Fibroblast of the aortic adventitia (primary cell): ENCODE measurements around the gene FBLN2. TPM values are rescaled to one million over a fixed set of nuclear protein-coding genes. Genes with fewer than 3 reads are reported as not detected.
A peak's percentile ranks its signal among the peaks of the same experiment; 100 is the strongest.

Experiments
- DNase-seq: peaks from one replicate; pipeline ENCODE4 v3.0.0-alpha.2; 2010; ENCODE audit warnings: low read depth
- H3K4me3 ChIP-seq: 2 replicates; pipeline ENCODE4 v1.5.1; 2011; ENCODE audit warnings: low read depth, mild to moderate bottlenecking, control low read depth, low read length, moderate library complexity
- CTCF ChIP-seq: IDR thresholded peaks from 2 replicates; pipeline ENCODE4 v1.5.1; 2011; ENCODE audit warnings: mild to moderate bottlenecking, low read length, control low read depth, inconsistent platforms; ENCODE audit not compliant: insufficient read depth
- total RNA-seq: library from RNA; depleted of rRNA; stranded (reverse); fragments of >200 nt; gene quantifications from 2 replicates; pipeline ENCODE4 v1.2.3, GENCODE V29; 2012; ENCODE audit warnings: low replicate concordance

FBLN2 gene
- total RNA-seq, 1 donor: 452 TPM

GRCh38 chr3:13669457-13669856 lies 120.5 kb downstream of the FBLN2 start:
- TF ChIP-seq CTCF: no peak
- no peak overlapping the region for H3K4me3 ChIP-seq

GRCh38 chr3:13670292-13670691 lies 121.4 kb downstream of the FBLN2 start:
- no peak for TF ChIP-seq CTCF
- no peak for DNase-seq
- no peak overlapping the region for H3K4me3 ChIP-seq

More at GRCh38 chr3:13669457-13669856, 120.5 kb downstream of the FBLN2 start:
- DNase-seq: no peak

GRCh38 chr3:13671482-13672233 lies 122.7 kb downstream of the FBLN2 start:
- no peak for TF ChIP-seq CTCF
- DNase-seq: no peak
- H3K4me3 ChIP-seq: no peak overlapping the region

- H3K4me3 ChIP-seq: no peak overlapping the region
- peak; percentile 41 for TF ChIP-seq CTCF
- peak; percentile 2 for DNase-seq
Measured at GRCh38 chr3:13673207-13673606, 124.3 kb downstream of the FBLN2 start.

GRCh38 chr3:13674538-13675185 lies 125.7 kb downstream of the FBLN2 start:
- H3K4me3 ChIP-seq: no peak overlapping the region
- no peak for TF ChIP-seq CTCF
- DNase-seq: no peak

GRCh38 chr3:13676356-13677017 lies 127.6 kb downstream of the FBLN2 start:
- no peak for TF ChIP-seq CTCF
- DNase-seq: no peak
- H3K4me3 ChIP-seq: no peak overlapping the region
